Neural cell (in vitro differentiated cells): ENCODE results near the gene DCST1. TPM values are rescaled to one million over a fixed set of nuclear protein-coding genes. Genes with fewer than 3 reads are reported as not detected.

Experiments
- H2AFZ ChIP-seq: fragments of 200-600, 300-800 bp; sonication (generic), shearing (Covaris generic); 2 replicates; pipeline ENCODE4 v1.6.0; 2014; ENCODE audit warnings: low read depth, mild to moderate bottlenecking, antibody characterized with exemption, low read length, moderate library complexity
- H3F3A ChIP-seq: fragments of 200-600 bp; shearing (Covaris generic); 2 replicates; pipeline ENCODE4 v1.6.1; 2016; ENCODE audit warnings: mild to moderate bottlenecking, moderate library complexity, mixed read lengths, antibody characterized with exemption, low read length; ENCODE audit not compliant: insufficient read depth, poor library complexity, severe bottlenecking
- H3K27ac ChIP-seq: fragments of 200-600, 300-800 bp; sonication (generic), shearing (Covaris generic); 2 replicates; pipeline ENCODE4 v1.5.1; 2014; ENCODE audit warnings: mild to moderate bottlenecking, low read length, moderate library complexity
- H3K27me3 ChIP-seq: fragments of 300-800, 200-600 bp; sonication (generic), shearing (Covaris generic); 2 replicates; pipeline ENCODE4 v1.6.0; 2014; ENCODE audit warnings: mild to moderate bottlenecking, low read depth, low read length, moderate library complexity; ENCODE audit not compliant: insufficient read depth
- H3K36me3 ChIP-seq: fragments of 300-800, 200-600 bp; sonication (generic), shearing (Covaris generic); 2 replicates; pipeline ENCODE4 v1.5.1; 2014; ENCODE audit warnings: mild to moderate bottlenecking, antibody characterized with exemption, low read length, moderate library complexity; ENCODE audit not compliant: insufficient read depth
- H3K4me2 ChIP-seq: fragments of 300-800, 200-600 bp; sonication (generic), shearing (Covaris generic); 2 replicates; pipeline ENCODE4 v1.6.0; 2014; ENCODE audit warnings: mild to moderate bottlenecking, low read length
- H3K4me3 ChIP-seq: fragments of 300-800, 200-600 bp; sonication (generic), shearing (Covaris generic); 2 replicates; pipeline ENCODE4 v1.5.1; 2014; ENCODE audit warnings: mild to moderate bottlenecking, low read length, moderate library complexity
- H3K79me2 ChIP-seq: fragments of 200-600 bp; shearing (Covaris generic); replicated peaks from 2 replicates; pipeline ENCODE4 v1.6.0; 2014; ENCODE audit warnings: mild to moderate bottlenecking, low read length, moderate library complexity; ENCODE audit not compliant: insufficient read depth
- H3K9ac ChIP-seq: fragments of 300-800, 200-600 bp; sonication (generic), shearing (Covaris generic); 2 replicates; pipeline ENCODE4 v1.6.1; 2016; ENCODE audit warnings: mild to moderate bottlenecking, low read length, mixed read lengths
- H3K9me2 ChIP-seq: fragments of 200-600 bp; shearing (Covaris generic); 2 replicates; pipeline ENCODE4 v1.6.1; 2016; ENCODE audit warnings: mild to moderate bottlenecking, low read length, mixed read lengths; ENCODE audit not compliant: insufficient read depth
- H3K9me3 ChIP-seq: fragments of 200-600, 300-800 bp; sonication (generic), shearing (Covaris generic); 2 replicates; pipeline ENCODE4 v1.6.1; 2016; ENCODE audit warnings: mild to moderate bottlenecking, mixed run types, low read length, moderate library complexity, mixed read lengths
- H4K20me1 ChIP-seq: fragments of 200-600 bp; shearing (Covaris generic); 2 replicates; pipeline ENCODE4 v1.6.1; 2016; ENCODE audit warnings: mild to moderate bottlenecking, mixed run types; ENCODE audit not compliant: insufficient read depth
- CTCF ChIP-seq: fragments of 450-650 bp; IDR thresholded peaks from 2 replicates; pipeline ENCODE4 v1.5.1; 2014; ENCODE audit warnings: antibody characterized with exemption, mild to moderate bottlenecking, moderate library complexity; ENCODE audit not compliant: poor library complexity, severe bottlenecking
- EP300 ChIP-seq: fragments of 450-650 bp; conservative IDR thresholded peaks from 2 replicates; pipeline ENCODE4 v1.6.1; 2014; ENCODE audit warnings: antibody characterized with exemption, mild to moderate bottlenecking, moderate library complexity; ENCODE audit not compliant: poor library complexity, severe bottlenecking
- EZH2 ChIP-seq: fragments of 200-600, 300-800 bp; shearing (Covaris generic), sonication (generic); IDR thresholded peaks from 2 replicates; pipeline ENCODE4 v1.6.1; 2014; ENCODE audit warnings: antibody characterized with exemption, low read length, borderline replicate concordance, mild to moderate bottlenecking; ENCODE audit not compliant: insufficient read depth, poor library complexity, severe bottlenecking
- MXI1 ChIP-seq: fragments of 450-650 bp; conservative IDR thresholded peaks from 2 replicates; pipeline ENCODE4 v1.6.1; 2014; ENCODE audit warnings: antibody characterized with exemption, mild to moderate bottlenecking; ENCODE audit not compliant: poor library complexity, severe bottlenecking
- POLR2AphosphoS5 ChIP-seq: IDR thresholded peaks from 2 replicates; pipeline ENCODE4 v1.6.1; 2012
- REST ChIP-seq: IDR thresholded peaks from 2 replicates; pipeline ENCODE4 v1.6.1; 2012; ENCODE audit warnings: borderline replicate concordance
- SMC3 ChIP-seq: fragments of 450-650 bp; conservative IDR thresholded peaks from 2 replicates; pipeline ENCODE4 v1.6.1; 2014; ENCODE audit warnings: antibody characterized with exemption, mild to moderate bottlenecking, moderate library complexity; ENCODE audit not compliant: poor library complexity
- TAF1 ChIP-seq: IDR thresholded peaks from 2 replicates; pipeline ENCODE4 v1.6.1; 2012; ENCODE audit warnings: low read depth
- polyA plus RNA-seq: library from polyadenylated mRNA; depleted of rRNA; stranded (reverse); fragments of >200 nt; gene quantifications from 2 replicates; pipeline ENCODE4 v1.2.3, GENCODE V29; 2014

Gene DCST1
- polyA plus RNA-seq, 1 donor from 2014 or later = not detected

- Histone ChIP-seq H3K27ac (no peak overlapping the region), H4K20me1 (no peaks in the 10 kb centered on the region), H3K9ac (no peak overlapping the region), H3K79me2 (no peaks in the 10 kb centered on the region), H3F3A (no peaks in the 10 kb centered on the region), H2AFZ (no peak overlapping the region), H3K9me3 (no peaks in the 10 kb centered on the region), H3K9me2 (no peaks in the 10 kb centered on the region), H3K36me3 (no peaks in the 10 kb centered on the region), H3K27me3 (no peaks in the 10 kb centered on the region), H3K4me3 (no peak overlapping the region), H3K4me2 (no peak overlapping the region)
- TF ChIP-seq EP300 (no peak), CTCF (no peak), POLR2AphosphoS5 (no peak), REST (no peak)
These were observed 5.7 kb downstream of the DCST1 start for GRCh38 chr1:155039308-155039669.

- Histone ChIP-seq H3K4me2 (no peak overlapping the region), H2AFZ (no peak overlapping the region), H4K20me1 (no peaks in the 10 kb centered on the region), H3K79me2 (no peaks in the 10 kb centered on the region), H3K9ac (no peak overlapping the region), H3K9me2 (no peaks in the 10 kb centered on the region), H3K9me3 (no peaks in the 10 kb centered on the region), H3F3A (no peaks in the 10 kb centered on the region), H3K27me3 (no peaks in the 10 kb centered on the region), H3K4me3 (no peak overlapping the region), H3K27ac (no peak overlapping the region), H3K36me3 (no peaks in the 10 kb centered on the region)
- TF ChIP-seq REST (no peak), CTCF (no peak), MXI1 (no peak), POLR2AphosphoS5 (no peak), TAF1 (no peak), EZH2 (no peak), EP300 (no peak), SMC3 (no peak)
These were observed 6.9 kb downstream of the DCST1 start for GRCh38 chr1:155040358-155041093.
